ENCODE results near the gene PSMG3. TPM values are rescaled to one million over a fixed set of nuclear protein-coding genes. Genes with fewer than 3 reads are reported as not detected.

The PSMG3 gene
- total RNA-seq, 1 experiment from 2014 or later, result 63.0 TPM

GRCh38 chr7:1562116-1562515 is 7.7 kb downstream of the PSMG3 start:
- no peak overlapping the region for H3K4me3 Mint-ChIP-seq
- no CpG with 5 or more reads among the region's 16 CpGs for WGBS (ENCODE audit: extremely low coverage, insufficient read length, low lambda C conversion rate)
- no peak overlapping the region for H3K18ac ChIP-seq (ENCODE audit: insufficient read length, low read depth, low read length)
- no peaks in the 10 kb centered on the region for H3K79me1 ChIP-seq (ENCODE audit: insufficient read depth, low read depth, low read length, poor library complexity, severe bottlenecking)
- no peaks in the 10 kb centered on the region for H3K4me1 ChIP-seq (ENCODE audit: insufficient read depth, low read length)
- no peak overlapping the region for H2AFZ ChIP-seq (ENCODE audit: low read length)
- no peak overlapping the region for H3K23ac ChIP-seq (ENCODE audit: insufficient read length, low read depth, low read length)
- H3K27me3 ChIP-seq (ENCODE audit: insufficient read depth, low read length), result no peaks in the 10 kb centered on the region
- no peak overlapping the region for H2BK20ac ChIP-seq (ENCODE audit: low read depth, low read length, poor library complexity, severe bottlenecking)
- H4K5ac ChIP-seq (ENCODE audit: insufficient read length, low read depth, low read length), result no peak overlapping the region
- no peaks in the 10 kb centered on the region for H3K79me2 ChIP-seq (ENCODE audit: insufficient read depth, low read length)
- no peak overlapping the region for H4K8ac ChIP-seq (replicated peaks; ENCODE audit: insufficient read length, low read depth, low read length)
- no peaks in the 10 kb centered on the region for H3K27me3 Mint-ChIP-seq (ENCODE audit: low read depth)
- H3K4ac ChIP-seq (ENCODE audit: low read depth, low read length), result no peak overlapping the region
- H4K20me1 ChIP-seq (ENCODE audit: control insufficient read depth, insufficient read depth, insufficient read length), result no peaks in the 10 kb centered on the region
- no peak overlapping the region for H2AK5ac ChIP-seq (ENCODE audit: insufficient read length, low read length)
- H3K9me3 Mint-ChIP-seq, result no peaks in the 10 kb centered on the region
- no peak overlapping the region for H3K14ac ChIP-seq (ENCODE audit: insufficient read depth, low read length)
- peak overlapping the region in 1 of 3 experiments; percentile 71; a peak in 2 of 7 replicates for H3K27ac Mint-ChIP-seq
- no peaks in the 10 kb centered on the region for H3K23me2 ChIP-seq (ENCODE audit: insufficient read length, low read depth, low read length, poor library complexity, severe bottlenecking)
- peaks cover 4% of the 10 kb centered on the region in 2 experiments; a peak in 3 of 4 replicates for H3K4me1 Mint-ChIP-seq
- no peak overlapping the region for H3K56ac ChIP-seq (ENCODE audit: insufficient read length, low read depth, low read length)
- H3K36me3 Mint-ChIP-seq (ENCODE audit: insufficient read depth in 1 of 3, low read depth in 3 of 3), result peaks cover 2 to 20% (median 20%) of the 10 kb centered on the region in 3 experiments; a peak in 5 of 7 replicates
- H3K4me2 ChIP-seq (ENCODE audit: insufficient read depth, insufficient read length, low read length), result no peak overlapping the region
- no peak overlapping the region for H2BK15ac ChIP-seq (ENCODE audit: low read depth, low read length)
- no peak for DNase-seq
- no peak overlapping the region for H2BK120ac ChIP-seq (ENCODE audit: low read depth, low read length, poor library complexity, severe bottlenecking)
- H3K27ac ChIP-seq (ENCODE audit: insufficient read length, low read depth, low read length), result no peak overlapping the region
- H2BK12ac ChIP-seq (ENCODE audit: insufficient read length, low read depth, low read length), result no peak overlapping the region
- no peaks in the 10 kb centered on the region for H3K9me3 ChIP-seq (ENCODE audit: control insufficient read depth, low read depth, low read length)
- no peak overlapping the region for H2BK5ac ChIP-seq (ENCODE audit: insufficient read length, low read length)
- TF ChIP-seq CTCF (conservative IDR thresholded peaks at IDR 0.05), result no peak
- no peak overlapping the region for H4K91ac ChIP-seq (ENCODE audit: insufficient read length, low read depth, low read length)
- no peak overlapping the region for H3T11ph ChIP-seq (ENCODE audit: low read length)
- H3K9ac ChIP-seq (ENCODE audit: extremely low read depth, insufficient read length, low read length), result no peak overlapping the region

Measured in H9 (cell line).